OCI-LY7 (cell line): Measurements from ENCODE around the gene CHST10. TPM values are rescaled to one million over a fixed set of nuclear protein-coding genes. Genes with fewer than 3 reads are reported as not detected.
"Not testable (repeated sequence)": the region's sequence is repeated elsewhere in the genome, so short reads cannot be mapped to it uniquely, and the experiment has no call there.

Experiments used
- BruUV-seq: library from RNA; stranded (reverse); fragments of 400-500 nt; replicated peaks from 2 replicates; lab custom pipeline; 2021; lab: Mats Ljungman, UMichigan
- CTCF ChIA-PET: fragments of 300-600 bp; sonication (Branson Sonifier 250); formaldehyde crosslinking; loops from one replicate; lab custom pipeline; 2022; ENCODE audit warnings: antibody characterized with exemption; ENCODE audit not compliant: unreplicated experiment; lab: Charles Lee
- POLR2A ChIA-PET: fragments of 300-600 bp; sonication (Branson Sonifier 250); formaldehyde crosslinking; loops from one replicate; lab custom pipeline; 2022; ENCODE audit warnings: antibody characterized with exemption; lab: Charles Lee
- DNase-seq: peaks from one replicate; pipeline ENCODE4 v3.0.0-alpha.2; 2015; ENCODE audit warnings: low spot score
- H2AFZ ChIP-seq: fragments of 200-600 bp; sonication (generic), shearing (Covaris generic); 2 replicates; pipeline ENCODE4 v1.6.1; 2014; ENCODE audit warnings: mild to moderate bottlenecking, antibody characterized with exemption, low read length, moderate library complexity
- H3K27ac ChIP-seq: fragments of 200-600 bp; sonication (generic); 2 replicates; pipeline ENCODE4 v1.5.1; 2014; ENCODE audit warnings: mixed run types, low read depth, mild to moderate bottlenecking, moderate library complexity, low read length, inconsistent platforms; ENCODE audit not compliant: poor library complexity, severe bottlenecking
- H3K36me3 ChIP-seq: fragments of 200-600 bp; sonication (generic); 2 replicates; pipeline ENCODE4 v1.6.1; 2014; ENCODE audit warnings: mild to moderate bottlenecking, antibody characterized with exemption, low read length, moderate library complexity, mixed read lengths; ENCODE audit not compliant: insufficient read depth
- H3K4me1 ChIP-seq: fragments of 200-600 bp; sonication (generic); 2 replicates; pipeline ENCODE4 v1.5.1; 2014; ENCODE audit warnings: mild to moderate bottlenecking, low read length; ENCODE audit not compliant: insufficient read depth, poor library complexity, severe bottlenecking
- H3K4me2 ChIP-seq: fragments of 200-600 bp; sonication (generic); 2 replicates; pipeline ENCODE4 v1.6.1; 2014; ENCODE audit warnings: mild to moderate bottlenecking, low read length
- H3K4me3 ChIP-seq: fragments of 200-600 bp; sonication (generic); 2 replicates; pipeline ENCODE4 v1.5.1; 2014; ENCODE audit warnings: mild to moderate bottlenecking, low read depth, low read length; ENCODE audit not compliant: poor library complexity, severe bottlenecking
- H3K79me2 ChIP-seq: fragments of 200-600 bp; sonication (generic); 2 replicates; pipeline ENCODE4 v1.6.1; 2016; ENCODE audit warnings: low read depth, mild to moderate bottlenecking, low read length, moderate library complexity, mixed read lengths; ENCODE audit not compliant: insufficient read depth
- H3K9me2 ChIP-seq: fragments of 200-600 bp; sonication (generic); 2 replicates; pipeline ENCODE4 v1.6.1; 2016; ENCODE audit warnings: mild to moderate bottlenecking, low read length, mixed read lengths; ENCODE audit not compliant: insufficient read depth
- H3K9me3 ChIP-seq: fragments of 200-600 bp; sonication (generic); 2 replicates; pipeline ENCODE4 v1.6.1; 2014; ENCODE audit warnings: mild to moderate bottlenecking, mixed run types, low read length, mixed read lengths
- H4K20me1 ChIP-seq: fragments of 200-600 bp; sonication (generic); 2 replicates; pipeline ENCODE4 v1.6.1; 2014; ENCODE audit warnings: mild to moderate bottlenecking, antibody characterized with exemption, low read length, moderate library complexity, mixed read lengths; ENCODE audit not compliant: insufficient read depth
- CTCF ChIP-seq: fragments of 200-600 bp; sonication (generic); conservative IDR thresholded peaks from 2 replicates; pipeline ENCODE4 v1.5.1; 2014; ENCODE audit warnings: mild to moderate bottlenecking, antibody characterized with exemption, low read length, moderate library complexity, mixed read lengths
- EZH2phosphoT487 ChIP-seq: fragments of 200-600 bp; sonication (generic); IDR thresholded peaks from 2 replicates; pipeline ENCODE4 v1.6.1; 2018; ENCODE audit warnings: low read depth, borderline replicate concordance, mild to moderate bottlenecking, mixed run types, antibody characterized with exemption, low read length, moderate library complexity, mixed read lengths
- intact Hi-C: fragments of 100-400 bp; cut with micrococcal nuclease; formaldehyde crosslinking; loops from one replicate; pipeline ENCODE4 v1.10.0; 2022; ENCODE audit not compliant: unreplicated experiment
- total RNA-seq, 2 experiments: library from RNA; depleted of rRNA in 1 of 2; stranded (reverse); fragments of >200 nt in 1 of 2; shearing (Covaris generic) in 1 of 2; gene quantifications; 2 replicates each; pipeline ENCODE4 v1.2.3, GENCODE V29; 2014 to 2022

CHST10 gene
- total RNA-seq, 2 experiments from 2014 or later: 15.0 to 19.1 TPM

GRCh38 chr2:100376836-100377235, 40.6 kb downstream of the CHST10 start:
- Histone ChIP-seq H3K4me3 (no peak overlapping the region), H4K20me1 (no peaks in the 10 kb centered on the region), H3K4me1 (peaks cover 4% of the 10 kb centered on the region), H3K4me2 (no peak overlapping the region), H3K9me3 (0 out of 2 replicates have a peak, but pooled peaks cover 5% of the 10 kb centered on the region), H3K79me2 (no peaks in the 10 kb centered on the region), H2AFZ (no peak overlapping the region), H3K9me2 (no peaks in the 10 kb centered on the region), H3K27ac (no peak overlapping the region), H3K36me3 (no peaks in the 10 kb centered on the region)
- DNase-seq: no peak
- CTCF ChIA-PET: no interaction called here
- BruUV-seq: no TSS peak
- no peak for TF ChIP-seq CTCF
- no peak for TF ChIP-seq EZH2phosphoT487
- POLR2A ChIA-PET: interaction anchor here (0.6 kb wide), 1 partner anchor 257 kb away, joined by 3 read pairs; no protein-coding TSS in a partner anchor
- intact Hi-C loops: no loop called here

- H3K4me2 ChIP-seq: no peak overlapping the region
- H2AFZ ChIP-seq: no peak overlapping the region
- no peaks in the 10 kb centered on the region for H3K79me2 ChIP-seq
- CTCF ChIA-PET: no interaction called here
- H3K27ac ChIP-seq: no peak overlapping the region
- intact Hi-C loops: no loop called here
- H3K9me3 ChIP-seq: 0 out of 2 replicates have a peak, but pooled peaks cover 12% of the 10 kb centered on the region
- DNase-seq: no peak
- no peak for TF ChIP-seq CTCF
- TF ChIP-seq EZH2phosphoT487: no peak
- no peaks in the 10 kb centered on the region for H3K4me1 ChIP-seq
- no TSS peak for BruUV-seq
- H4K20me1 ChIP-seq: no peaks in the 10 kb centered on the region
- no peaks in the 10 kb centered on the region for H3K9me2 ChIP-seq
- H3K36me3 ChIP-seq: no peaks in the 10 kb centered on the region
- no peak overlapping the region for H3K4me3 ChIP-seq
- POLR2A ChIA-PET: no interaction called here
Measured at GRCh38 chr2:100367163-100367562, 50.3 kb downstream of the CHST10 start.

GRCh38 chr2:100365434-100365833, 52.0 kb downstream of the CHST10 start:
- H3K9me3 ChIP-seq: no peaks in the 10 kb centered on the region
- no peak for TF ChIP-seq CTCF
- no peak for TF ChIP-seq EZH2phosphoT487
- H3K79me2 ChIP-seq: no peaks in the 10 kb centered on the region
- intact Hi-C loops: no loop called here
- H3K9me2 ChIP-seq: no peaks in the 10 kb centered on the region
- no peak overlapping the region for H3K4me3 ChIP-seq
- no peak for DNase-seq
- no peak overlapping the region for H3K27ac ChIP-seq
- H3K4me2 ChIP-seq: no peak overlapping the region
- BruUV-seq: no TSS peak
- ChIA-PET CTCF (no interaction called here), POLR2A (no interaction called here)
- H3K36me3 ChIP-seq: no peaks in the 10 kb centered on the region
- no peaks in the 10 kb centered on the region for H4K20me1 ChIP-seq
- H3K4me1 ChIP-seq: no peaks in the 10 kb centered on the region
- H2AFZ ChIP-seq: no peak overlapping the region

- H3K4me1 ChIP-seq, POLR2A ChIA-PET, H3K4me3 ChIP-seq, H2AFZ ChIP-seq, H3K4me2 ChIP-seq, H3K36me3 ChIP-seq, CTCF ChIA-PET, H3K27ac ChIP-seq, H3K9me3 ChIP-seq, H4K20me1 ChIP-seq, DNase-seq, BruUV-seq, intact Hi-C loops, H3K79me2 ChIP-seq, H3K9me2 ChIP-seq: not testable (repeated sequence)
Measured at GRCh38 chr2:100362269-100362668, 55.2 kb downstream of the CHST10 start.
